GM23248 (cell line): Measurements from ENCODE around the gene RABEP1.

ENCODE experiments used
- EZH2 ChIP-seq: fragments of 200-600 bp; sonication (generic); IDR thresholded peaks from 2 replicates; pipeline ENCODE4 v1.6.1; 2018; ENCODE audit warnings: antibody characterized with exemption, mild to moderate bottlenecking; ENCODE audit not compliant: insufficient read depth, poor library complexity, severe bottlenecking
- EZH2phosphoT487 ChIP-seq: fragments of 200-600 bp; sonication (generic); IDR thresholded peaks from 2 replicates; pipeline ENCODE4 v1.6.1; 2018; ENCODE audit warnings: antibody characterized with exemption, moderate library complexity, mild to moderate bottlenecking, low read depth; ENCODE audit not compliant: insufficient read depth

DNA sequence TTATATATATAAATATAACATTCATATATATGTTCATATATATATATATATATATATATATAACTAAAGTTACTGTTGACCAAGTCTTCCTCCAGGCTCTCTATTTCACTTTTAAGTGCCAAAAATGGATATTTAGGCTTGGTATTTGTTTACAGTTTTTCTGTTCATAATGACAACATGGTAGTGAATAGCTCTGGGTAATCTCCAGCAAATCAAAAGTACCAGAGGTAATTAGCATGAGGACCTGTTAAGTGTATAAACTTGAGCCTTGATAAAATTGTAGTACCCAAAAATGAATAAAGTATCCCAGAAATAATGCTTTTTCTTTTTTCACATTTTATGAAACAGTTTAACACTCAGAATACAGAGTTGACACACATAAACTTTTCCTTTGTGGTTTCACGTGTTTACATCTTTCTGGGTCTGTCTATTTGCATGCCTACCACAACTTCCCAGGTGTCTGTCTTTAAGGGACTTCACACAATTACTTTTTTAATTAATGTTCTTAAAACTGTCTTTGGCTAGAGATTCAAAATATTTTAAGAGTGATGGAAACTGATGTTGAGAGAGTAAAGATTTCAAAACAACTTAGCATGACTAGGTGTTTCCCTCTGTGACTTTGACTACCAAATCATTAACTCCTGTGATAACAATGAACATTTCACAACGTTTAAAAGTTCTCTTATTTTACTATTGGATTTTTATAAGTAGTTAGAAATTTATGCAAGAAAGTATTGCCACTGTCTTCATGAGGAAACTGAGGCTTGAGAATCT, 47.9 kb downstream of the RABEP1 start:
- TF ChIP-seq EZH2 (no peak), EZH2phosphoT487 (no peak)
